Stimulated activated CD8-positive, alpha-beta memory T cell treated with anti-CD3 and anti-CD28 coated beads, Interleukin-12 subunit alpha, Interleukin-12 subunit beta, amount 100 ng/mL, for 24 hours (primary cell): ENCODE results near the gene RNF31.
A peak's percentile ranks its signal among the peaks of the same experiment; 100 is the strongest.
"Not testable (repeated sequence)": the region's sequence is repeated elsewhere in the genome, so short reads cannot be mapped to it uniquely, and the experiment has no call there.

Experiments used
- DNase-seq: peaks from one replicate; pipeline ENCODE4 v3.0.0-alpha.2; 2020; ENCODE audit errors: extremely low read depth

RNF31 gene

DNA sequence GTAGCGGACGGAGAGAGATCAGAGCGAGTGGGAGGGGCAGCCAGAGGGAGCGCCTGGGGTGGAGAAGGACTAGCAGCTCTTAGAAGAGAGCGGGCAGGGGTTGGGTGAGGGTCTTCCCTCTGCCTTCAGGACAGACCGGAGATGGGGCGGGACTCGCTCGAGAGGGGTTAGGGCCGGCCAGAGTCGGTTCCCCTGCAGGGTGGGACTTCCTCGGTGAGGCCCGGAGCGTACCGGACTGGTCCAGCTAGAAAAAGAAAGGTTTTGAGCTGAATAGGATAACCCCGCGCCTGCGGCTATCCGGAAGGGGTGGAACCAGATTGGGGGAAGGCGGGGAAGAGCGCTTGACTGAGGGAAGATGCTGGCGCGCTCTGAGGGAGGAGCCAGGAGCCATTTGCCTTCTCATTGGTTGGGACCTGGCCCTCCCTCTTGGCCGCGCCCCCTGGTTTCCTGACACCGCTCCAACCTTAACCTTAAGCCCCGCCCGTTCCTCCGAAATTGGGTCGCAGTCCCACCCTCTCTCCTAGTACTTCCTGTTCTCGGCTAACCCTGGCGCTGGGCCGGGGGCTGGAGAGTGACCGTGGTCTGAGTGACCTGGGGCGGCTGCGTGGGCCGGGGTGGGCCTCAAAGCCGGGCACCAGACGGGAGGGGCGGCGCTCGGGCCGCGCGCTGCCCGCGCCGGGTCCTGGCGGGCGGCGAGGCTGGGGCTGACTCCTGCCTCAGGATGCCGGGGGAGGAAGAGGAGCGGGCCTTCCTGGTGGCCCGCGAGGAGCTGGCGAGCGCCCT, at the start of gene RNF31:
TSS of gene RNF31 (plus strand) at position 521 of the 783 bp plus-strand sequence. CDS start at position 722, 201 bp downstream.
- DNase-seq = peak; percentile 98

DNA sequence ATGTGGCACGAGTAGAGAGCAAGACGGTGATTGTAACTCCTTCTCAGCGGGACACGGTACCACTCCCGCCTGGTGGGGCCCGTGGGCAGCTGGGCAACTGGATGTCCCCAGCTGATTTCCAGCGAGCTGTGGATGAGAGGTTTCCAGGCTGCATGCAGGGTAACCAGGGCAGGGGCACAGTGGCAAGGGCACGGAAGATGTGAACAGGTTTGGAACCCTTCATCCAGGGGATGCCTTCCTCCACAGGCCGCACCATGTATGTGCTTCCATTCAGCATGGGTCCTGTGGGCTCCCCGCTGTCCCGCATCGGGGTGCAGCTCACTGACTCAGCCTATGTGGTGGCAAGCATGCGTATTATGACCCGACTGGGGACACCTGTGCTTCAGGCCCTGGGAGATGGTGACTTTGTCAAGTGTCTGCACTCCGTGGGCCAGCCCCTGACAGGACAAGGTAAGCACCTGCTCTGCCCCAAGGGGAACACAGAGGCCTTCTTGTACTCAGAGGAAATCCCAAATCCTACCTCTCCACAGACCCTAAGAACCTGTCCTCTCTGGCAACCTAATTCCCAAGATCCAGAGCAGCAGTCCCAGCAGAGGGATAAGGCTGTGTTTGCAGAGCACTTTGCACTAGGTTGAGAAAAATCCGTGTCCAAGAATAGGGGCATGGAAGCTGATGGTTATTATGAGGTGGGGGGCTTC, 48.9 kb upstream of the RNF31 start:
- no peak for DNase-seq

DNA sequence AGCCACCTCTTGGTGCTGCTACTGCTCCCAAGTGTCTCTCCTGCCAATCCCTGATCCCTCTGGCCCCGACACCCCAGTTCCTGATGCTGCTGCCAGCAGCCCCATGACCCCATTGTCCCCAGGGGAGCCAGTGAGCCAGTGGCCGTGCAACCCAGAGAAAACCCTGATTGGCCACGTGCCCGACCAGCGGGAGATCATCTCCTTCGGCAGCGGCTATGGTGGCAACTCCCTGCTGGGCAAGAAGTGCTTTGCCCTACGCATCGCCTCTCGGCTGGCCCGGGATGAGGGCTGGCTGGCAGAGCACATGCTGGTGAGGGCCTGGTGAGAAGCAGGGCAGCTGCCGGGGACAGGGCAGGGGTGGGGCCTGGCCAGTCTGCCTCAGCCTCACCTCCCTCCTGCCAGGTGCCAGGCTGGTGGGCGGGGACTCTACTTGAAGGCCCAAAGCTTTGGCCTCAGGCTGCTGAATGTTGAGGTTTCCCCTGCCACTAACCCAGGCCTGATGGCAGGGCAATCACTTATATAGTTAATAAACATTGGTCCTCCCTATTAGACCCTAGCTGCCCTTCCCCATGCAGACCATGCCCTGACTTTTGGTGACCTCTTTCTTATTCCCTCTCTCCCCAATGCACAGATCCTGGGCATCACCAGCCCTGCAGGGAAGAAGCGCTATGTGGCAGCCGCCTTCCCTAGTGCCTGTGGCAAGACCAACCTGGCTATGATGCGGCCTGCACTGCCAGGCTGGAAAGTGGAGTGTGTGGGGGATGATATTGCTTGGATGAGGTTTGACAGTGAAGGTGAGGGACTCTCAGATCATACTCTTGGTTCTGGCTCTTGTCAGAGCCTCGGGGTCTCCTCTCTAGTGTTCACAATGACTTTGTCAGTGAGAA, 48.1 kb upstream of the RNF31 start:
- no peak for DNase-seq

DNA sequence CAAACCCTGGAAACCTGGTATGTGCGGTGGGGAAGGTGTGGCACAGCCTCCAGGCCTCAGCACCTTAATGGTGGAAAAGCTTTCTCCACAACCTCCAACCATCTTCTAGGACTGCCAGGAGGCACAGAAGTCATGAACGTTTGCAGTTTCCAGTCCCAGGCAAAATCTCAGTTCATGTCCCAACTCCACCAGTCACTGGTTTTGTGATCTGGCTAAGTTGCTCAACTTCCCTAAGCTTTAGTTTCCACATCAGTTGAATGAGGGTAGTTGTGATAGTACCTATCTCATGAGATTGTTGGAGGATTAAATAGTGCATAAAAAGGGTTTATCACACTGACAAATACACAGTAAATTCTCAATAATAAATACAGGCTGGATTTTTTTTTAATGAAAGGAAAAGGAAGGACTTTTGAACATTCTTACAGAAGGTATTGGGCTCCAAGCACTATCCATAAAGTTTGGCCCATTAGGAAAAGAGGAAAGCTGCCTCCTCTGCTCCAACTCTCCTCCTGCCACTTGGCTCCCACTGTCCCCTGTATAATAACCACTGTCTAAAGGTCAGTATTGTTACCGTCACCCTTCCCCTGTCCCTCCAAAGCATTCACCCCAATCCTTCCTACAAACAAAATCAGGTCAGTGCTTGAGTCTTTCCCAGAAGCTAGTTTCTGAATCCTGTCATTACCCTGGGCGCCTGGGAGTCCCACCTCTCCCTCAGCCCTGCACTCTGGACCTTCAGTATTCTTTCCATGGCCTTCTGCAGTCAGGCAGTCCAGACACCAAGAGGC, 46.9 kb upstream of the RNF31 start:
- DNase-seq = no peak

DNA sequence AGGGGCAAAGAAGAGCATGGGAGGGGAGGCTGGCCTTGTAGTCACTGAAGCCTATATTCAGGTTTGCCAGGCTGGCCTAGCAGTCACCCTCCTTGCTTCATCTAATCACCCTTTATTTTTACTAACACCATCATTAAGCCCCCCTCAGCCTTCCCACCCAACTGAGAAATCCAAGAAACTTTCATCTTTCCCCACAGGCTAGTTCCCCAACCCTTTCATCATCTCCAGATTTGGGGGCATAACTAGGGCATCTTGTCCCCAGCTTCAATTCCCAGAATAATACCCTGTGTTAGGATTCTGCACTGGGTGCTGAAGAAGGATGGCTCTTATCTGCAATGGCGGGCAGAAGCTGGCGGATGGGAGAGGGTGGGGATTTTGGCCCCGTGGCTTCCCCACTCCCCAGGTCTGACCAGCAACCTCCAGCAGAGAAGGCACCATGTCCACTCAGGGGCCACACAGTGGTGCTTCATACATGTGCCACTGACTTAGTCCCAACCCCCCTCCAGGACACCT, 46.3 kb upstream of the RNF31 start:
- DNase-seq = no peak

DNA sequence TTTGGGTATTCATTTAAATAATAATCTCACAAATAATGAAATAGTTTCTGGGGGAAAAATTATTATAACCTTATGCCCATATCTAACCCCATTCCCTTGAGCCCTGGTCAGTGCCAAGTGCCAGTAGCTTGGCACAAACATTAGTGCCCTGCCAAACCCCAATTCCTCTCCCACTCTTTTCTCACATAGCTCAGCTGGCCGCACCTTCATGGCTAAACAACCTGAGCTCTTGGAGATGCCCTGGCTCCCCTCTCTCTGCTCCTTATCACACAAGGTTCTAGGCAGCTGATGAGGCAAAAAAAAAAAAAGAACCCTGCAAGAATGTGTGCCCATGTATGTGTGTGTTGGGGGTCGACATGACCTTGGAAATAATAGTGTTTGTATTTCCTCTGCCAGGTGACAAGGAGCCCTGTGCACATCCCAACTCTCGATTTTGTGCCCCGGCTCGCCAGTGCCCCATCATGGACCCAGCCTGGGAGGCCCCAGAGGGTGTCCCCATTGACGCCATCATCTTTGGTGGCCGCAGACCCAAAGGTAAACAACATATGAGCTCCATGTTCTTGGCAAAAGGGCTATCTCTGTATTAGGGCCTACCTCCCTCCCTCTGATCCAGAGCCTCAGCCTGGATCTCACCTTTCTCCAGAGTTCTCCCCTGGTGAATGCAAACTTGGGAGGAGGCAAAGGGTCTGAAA, 44.8 kb upstream of the RNF31 start:
- no peak for DNase-seq

DNA sequence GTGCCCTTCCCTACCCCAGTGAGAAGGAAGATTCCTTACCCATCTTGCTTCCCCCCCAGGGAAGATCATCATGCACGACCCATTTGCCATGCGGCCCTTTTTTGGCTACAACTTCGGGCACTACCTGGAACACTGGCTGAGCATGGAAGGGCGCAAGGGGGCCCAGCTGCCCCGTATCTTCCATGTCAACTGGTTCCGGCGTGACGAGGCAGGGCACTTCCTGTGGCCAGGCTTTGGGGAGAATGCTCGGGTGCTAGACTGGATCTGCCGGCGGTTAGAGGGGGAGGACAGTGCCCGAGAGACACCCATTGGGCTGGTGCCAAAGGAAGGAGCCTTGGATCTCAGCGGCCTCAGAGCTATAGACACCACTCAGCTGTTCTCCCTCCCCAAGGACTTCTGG, 43.8 kb upstream of the RNF31 start:
- DNase-seq = no peak

DNA sequence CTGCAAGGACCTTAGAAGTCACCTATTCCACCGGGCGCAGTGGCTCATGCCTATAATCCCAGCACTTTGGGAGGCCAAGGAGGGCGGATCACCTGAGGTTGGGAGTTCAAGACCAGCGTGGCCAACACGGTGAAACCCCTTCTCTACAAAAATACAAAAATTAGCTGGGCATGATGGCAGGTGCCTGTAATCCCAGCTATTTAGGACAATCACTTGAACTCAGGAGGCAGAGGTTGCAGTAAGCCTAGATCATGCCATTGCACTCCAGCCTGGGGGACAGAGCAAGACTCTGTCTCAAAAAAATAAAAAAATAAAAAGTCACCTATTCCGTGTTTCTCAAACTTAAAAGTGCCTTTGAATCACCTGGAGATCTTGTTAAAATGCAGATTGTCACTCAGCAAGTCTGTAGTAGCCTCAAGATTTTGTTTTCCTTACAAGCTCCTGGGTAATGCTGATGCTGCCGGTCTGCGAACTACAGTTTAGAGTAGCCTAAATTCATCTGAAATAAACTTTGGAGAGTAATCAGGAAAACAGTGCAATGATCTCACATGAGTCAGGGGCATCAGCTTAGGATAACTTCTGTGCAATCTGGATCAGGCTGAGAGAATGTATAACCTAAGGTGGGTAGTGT, 41.6 kb upstream of the RNF31 start:
- DNase-seq = not testable (repeated sequence)

DNA sequence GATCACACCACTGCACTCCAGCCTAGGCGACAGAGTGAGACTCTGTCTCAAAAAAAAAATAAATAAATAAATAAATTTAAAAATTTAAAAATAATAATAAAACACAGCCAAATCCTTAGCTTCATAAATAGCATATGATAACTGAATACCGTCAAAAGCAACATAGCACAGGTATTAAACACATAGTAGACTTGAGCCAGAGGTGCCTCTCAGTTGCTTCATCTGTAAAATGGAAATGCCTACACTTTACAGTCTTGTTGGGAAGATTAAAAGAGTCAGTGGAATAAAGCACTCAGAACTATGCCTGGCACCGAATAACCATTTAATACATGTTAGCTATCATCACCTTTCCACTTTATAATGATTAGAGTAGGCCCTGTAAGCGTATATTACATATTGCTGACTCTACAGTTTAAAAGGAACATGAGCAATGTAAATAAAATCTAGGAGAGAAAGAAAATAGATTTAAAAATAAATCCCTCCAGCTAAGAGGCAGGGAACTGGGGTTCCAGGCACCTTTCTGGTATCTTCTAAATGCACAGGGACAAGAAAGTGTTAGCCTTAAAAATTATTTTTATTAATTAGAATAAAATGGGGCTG, 40.5 kb upstream of the RNF31 start:
- no peak for DNase-seq

DNA sequence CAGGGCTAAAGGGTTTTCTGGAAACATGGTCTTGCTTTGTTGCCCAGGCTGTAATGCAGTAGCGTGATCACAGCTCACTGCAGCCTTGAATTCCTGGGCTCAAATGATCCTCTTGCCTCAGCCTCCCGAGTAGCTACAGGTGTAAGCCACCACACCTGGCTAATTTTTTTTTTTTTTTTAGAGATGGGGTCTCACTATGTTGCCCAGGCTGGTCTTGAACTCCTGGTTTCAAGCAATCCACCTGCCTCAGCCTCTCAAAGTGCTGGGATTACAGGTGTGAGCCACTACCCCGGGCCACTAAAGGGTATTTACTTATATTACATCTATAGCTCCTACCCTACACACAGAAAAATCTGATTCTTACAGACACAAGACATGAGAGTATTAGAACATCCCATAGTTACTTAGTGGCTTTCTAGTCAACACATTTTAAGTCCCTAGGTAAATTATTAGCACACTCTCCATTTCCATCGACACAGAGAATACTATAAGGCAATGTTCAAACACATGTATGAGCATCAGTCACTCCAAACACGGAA, 38.9 kb upstream of the RNF31 start:
- no peak for DNase-seq

DNA sequence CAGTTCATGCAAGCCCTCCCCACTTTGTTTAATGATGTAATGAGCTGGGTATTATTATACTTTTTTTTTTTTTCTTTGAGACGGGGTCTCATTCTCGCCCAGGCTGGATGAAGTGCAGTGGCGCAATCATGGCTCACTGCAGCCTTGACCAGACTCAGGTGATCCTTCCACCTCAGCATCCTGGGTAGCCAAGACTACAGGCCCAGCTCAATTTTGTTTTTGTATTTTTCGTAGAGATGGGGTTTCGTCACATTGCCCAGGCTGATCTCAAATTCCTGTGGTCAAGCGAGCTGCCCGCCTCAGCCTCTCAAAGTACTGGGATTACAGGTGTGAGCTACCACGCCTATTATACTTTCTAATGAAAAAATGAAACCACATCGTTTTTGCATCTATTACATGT, 37.2 kb upstream of the RNF31 start:
- DNase-seq = no peak

DNA sequence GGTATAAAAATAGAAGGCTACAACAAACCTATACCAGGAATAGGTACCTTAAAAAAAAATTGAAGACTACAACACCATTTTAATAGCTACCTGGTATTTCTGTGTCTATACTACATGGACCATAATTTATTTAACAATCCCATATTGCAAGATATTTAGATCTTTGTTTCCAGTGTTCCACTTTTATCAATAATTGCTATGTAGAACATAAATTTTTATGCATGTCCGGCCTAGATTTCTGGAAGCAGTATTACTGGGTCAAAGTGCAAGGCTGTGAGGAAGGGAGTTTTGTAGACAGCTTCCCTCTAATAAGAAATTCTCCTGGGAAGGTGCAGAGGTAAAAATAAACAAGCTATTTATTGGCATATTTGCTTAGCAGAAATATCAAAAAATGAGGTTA, 36.8 kb upstream of the RNF31 start:
- no peak for DNase-seq

DNA sequence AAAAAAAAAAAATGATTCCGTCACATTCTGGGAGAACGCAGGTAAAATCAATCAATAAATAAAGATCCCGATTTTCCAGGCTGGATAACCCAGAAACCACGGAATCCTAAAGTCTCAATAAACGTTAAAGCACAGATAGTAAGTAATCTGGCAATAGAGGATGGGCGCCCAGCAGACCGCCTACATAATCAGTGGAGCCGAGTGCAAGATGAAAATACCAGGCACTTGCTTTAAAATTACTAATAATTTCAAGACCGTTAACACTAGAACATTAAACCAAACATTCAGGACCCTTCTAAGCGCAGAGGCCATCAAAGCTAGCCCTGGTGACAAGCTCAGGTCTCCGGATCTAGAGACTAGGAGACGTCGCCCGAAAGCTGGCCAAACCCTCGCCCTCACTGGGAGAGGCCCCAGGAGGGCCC, 33.9 kb upstream of the RNF31 start:
- no peak for DNase-seq

DNA sequence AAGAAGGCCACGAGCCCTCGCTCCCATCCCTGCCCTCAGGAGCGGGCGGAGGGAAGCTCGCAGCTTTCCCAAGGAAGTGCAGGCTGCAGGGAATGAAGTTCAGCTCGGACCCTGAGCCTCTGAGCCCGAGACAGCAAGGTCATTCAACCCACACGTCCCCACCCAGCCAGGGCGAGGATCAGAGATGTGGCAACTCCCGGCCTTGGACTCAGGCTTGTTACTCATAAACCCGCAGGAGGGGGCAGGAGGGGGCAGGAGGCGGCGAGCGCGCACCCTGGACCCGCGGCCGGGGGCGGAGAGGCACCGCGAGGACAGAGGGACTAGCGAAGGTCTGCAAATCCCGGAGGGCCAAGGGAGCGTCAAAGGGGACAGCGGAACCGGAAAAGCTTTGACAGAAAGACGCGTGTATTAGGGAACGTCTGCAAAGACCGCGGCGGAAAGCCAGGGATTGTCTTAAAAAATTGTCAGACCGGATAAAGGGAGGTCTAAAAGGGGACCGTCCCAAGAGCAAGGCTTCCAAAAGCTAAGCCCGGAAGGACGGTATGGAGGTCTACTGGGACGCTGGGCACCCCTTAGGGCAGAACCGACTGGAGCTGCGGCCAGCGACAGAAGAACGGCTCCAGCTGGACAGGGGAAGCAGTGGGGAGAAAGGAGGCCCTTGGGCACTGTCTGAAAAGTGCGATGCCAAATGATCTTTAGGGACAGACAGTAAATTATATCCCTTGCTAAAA, 33.3 kb upstream of the RNF31 start:
- peak; percentile 52 for DNase-seq

DNA sequence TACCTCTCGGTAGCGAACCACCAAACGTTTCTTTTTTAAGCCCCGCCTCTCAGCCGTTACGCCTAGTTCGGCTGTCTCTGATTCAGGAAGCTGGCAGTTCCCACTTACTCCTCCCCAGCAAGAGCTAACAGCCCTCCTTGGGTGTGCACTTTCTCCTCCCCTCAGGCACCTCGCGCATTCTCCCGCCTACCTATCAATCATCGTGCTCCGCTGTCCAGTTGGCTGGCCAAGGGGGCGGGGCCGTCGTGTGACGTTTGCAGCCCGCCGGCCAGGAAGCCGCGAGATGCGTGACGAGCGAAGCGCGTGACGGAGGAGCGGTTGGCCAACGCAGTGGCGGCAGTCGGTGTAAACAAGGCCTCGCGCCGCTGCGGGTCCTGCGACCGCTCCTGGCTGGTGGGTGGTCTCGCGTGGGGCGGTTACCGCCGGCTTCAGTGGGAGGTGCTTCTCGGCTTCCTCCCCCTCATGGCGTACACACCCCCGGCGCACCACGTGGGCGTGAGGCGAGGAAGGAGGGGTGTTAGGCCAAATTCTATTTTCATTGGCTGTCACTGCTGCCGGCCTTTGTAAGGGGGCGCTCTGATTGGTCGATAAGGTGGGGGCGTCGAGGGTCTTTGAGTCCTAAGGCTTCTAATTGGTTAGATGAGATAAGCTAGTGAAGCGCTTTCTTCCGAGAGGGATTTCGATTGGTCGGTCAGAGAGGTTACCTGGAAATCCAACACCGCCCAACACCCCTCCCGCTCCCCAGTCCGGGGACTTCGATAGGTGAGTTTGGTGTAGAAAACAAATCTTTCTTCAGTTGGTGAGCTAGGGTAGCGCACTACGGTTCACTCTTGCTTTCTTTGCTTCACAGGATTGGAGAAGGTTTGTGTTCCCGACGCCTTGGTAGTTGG, 32.5 kb upstream of the RNF31 start, which contains the start of the genes DCAF11 and NRL:
TSS of gene DCAF11 (plus strand) at position 246 of the 890 bp plus-strand sequence. CDS start 818 bp downstream, outside the sequence.
TSS of gene NRL (minus strand) at position 418 of the 890 bp plus-strand sequence. CDS start 32,101 bp downstream, outside the sequence.
- DNase-seq = peak; percentile 93

DNA sequence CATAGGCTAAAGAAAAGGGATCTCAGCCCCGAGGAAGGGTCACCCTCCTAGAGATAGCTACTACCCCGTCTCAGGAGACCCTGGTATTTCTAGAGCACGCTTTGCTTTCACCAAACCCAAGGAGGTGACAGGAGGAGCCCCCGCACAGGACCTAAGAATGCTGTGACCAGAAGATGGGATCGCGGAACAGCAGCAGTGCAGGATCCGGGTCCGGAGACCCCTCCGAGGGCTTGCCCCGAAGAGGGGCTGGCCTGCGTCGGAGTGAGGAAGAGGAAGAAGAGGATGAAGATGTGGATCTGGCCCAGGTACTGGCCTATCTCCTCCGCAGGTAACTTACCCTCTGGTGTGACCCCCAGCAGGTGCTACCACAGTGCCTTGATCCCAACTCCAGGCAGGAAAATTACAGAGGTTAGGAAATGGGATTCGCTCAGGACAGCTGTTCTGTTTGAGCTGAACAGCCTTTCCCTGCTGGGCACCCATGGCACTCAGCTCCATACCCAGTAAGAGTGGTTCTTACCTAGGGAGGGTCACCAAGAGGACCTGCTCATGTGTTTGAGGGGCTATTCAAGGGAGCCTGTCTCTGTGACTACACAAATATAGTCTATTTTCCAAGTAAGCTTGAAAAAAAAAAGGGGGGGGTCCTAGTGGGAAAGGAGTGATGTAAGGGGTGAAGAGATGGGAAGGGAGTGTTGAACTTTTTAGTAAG, 31.7 kb upstream of the RNF31 start:
- no peak for DNase-seq
